Measurements from ENCODE around the gene ZWILCH. TPM values are rescaled to one million over a fixed set of nuclear protein-coding genes. Genes with fewer than 3 reads are reported as not detected.

ZWILCH gene
- total RNA-seq, 4 donors from 2014 or later, result 4.7 to 8.9 (median 5.1) TPM

DNA sequence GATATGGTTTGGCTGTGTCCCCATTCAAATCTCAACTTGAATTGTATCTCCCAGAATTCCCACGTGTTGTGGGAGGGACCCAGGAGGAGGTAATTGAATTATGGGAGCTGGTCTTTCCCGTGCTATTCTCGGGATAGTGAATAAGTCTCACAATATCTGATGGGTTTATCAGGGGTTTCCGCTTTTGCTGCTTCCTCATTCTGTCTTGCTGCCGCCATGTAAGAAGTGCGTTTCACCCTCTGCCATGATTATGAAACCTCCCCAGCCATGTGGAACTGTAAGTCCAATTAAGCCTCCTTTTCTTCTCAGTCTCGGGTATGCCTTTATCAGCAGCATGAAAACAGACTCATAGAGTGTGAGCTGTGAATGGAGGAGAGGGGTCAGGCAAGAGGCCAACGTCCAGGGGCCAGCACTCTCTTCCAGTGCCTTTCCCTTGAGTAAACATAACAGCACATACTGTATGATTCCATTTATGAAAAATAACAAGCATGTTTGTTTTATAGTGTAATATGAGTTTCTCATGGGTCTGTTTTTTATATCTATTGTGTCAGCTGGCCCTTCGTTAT is 76.9 kb downstream of the ZWILCH start:
- H3K4me3 ChIP-seq, result no peak overlapping the region
- no peak for DNase-seq (ENCODE audit: low spot score in 2 of 2)
- 86% methylated on average over 9 of the region's 9 CpGs for WGBS
- H3K9me3 ChIP-seq, result no peaks in the 10 kb centered on the region
- no peaks in the 10 kb centered on the region for H3K36me3 ChIP-seq
- TF ChIP-seq POLR2AphosphoS5 (IDR thresholded peaks at IDR 0.05) (no peak), EP300 (IDR thresholded peaks at IDR 0.05) (no peak), POLR2A (IDR thresholded peaks at IDR 0.05) (no peak)
- TF ChIP-seq, protein P1, sequence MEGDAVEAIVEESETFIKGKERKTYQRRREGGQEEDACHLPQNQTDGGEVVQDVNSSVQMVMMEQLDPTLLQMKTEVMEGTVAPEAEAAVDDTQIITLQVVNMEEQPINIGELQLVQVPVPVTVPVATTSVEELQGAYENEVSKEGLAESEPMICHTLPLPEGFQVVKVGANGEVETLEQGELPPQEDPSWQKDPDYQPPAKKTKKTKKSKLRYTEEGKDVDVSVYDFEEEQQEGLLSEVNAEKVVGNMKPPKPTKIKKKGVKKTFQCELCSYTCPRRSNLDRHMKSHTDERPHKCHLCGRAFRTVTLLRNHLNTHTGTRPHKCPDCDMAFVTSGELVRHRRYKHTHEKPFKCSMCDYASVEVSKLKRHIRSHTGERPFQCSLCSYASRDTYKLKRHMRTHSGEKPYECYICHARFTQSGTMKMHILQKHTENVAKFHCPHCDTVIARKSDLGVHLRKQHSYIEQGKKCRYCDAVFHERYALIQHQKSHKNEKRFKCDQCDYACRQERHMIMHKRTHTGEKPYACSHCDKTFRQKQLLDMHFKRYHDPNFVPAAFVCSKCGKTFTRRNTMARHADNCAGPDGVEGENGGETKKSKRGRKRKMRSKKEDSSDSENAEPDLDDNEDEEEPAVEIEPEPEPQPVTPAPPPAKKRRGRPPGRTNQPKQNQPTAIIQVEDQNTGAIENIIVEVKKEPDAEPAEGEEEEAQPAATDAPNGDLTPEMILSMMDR (IDR thresholded peaks at IDR 0.05), result no peak
- H3K4me1 ChIP-seq, result no peaks in the 10 kb centered on the region
- peaks cover 8% of the 10 kb centered on the region for H3K27me3 ChIP-seq
- no peak overlapping the region for H3K27ac ChIP-seq

DNA sequence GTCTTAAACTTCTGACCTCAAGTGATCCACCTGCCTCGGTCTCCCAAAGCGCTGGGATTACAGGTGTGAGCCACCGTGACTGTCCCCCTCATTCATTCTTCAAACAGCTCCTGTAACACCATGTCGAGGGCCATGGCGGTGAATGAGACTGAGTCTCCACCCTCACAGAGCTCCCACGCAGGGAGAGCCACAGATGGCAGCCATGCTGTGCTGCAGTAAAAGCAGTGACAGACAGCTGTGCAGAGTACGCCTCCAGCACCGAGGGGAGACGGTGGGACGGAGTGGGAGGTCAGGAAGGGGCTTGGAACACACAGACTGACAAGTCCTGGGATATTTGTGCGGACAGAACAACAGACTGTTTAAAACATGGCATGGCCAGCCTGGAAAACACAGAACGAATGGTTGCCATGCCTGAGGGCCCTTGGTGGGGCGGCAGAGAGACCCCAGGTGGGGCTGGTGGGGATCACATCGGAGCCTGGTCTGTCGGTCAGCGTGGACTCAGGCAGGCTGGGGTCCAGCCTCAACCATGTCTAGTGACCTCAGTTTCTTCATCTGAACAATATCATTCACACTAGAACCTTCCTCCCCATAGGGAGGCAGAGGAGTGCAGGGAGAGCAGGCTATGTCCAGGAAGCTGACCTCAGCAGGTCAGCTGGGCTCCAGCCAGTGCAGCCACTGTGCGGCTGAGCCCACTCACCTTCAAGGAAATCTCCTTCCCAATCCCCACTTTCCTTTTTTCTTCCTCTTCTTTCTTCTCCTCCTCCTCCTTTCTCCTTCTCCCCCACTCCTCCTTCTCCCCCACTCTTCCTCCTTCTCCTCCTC is 81.2 kb downstream of the ZWILCH start:
- no peaks in the 10 kb centered on the region for H3K4me1 ChIP-seq
- no peaks in the 10 kb centered on the region for H3K36me3 ChIP-seq
- no peak for TF ChIP-seq POLR2A (IDR thresholded peaks at IDR 0.05)
- no peak for TF ChIP-seq EP300 (IDR thresholded peaks at IDR 0.05)
- TF ChIP-seq, protein P1 (IDR thresholded peaks at IDR 0.05), result no peak
- no peak for TF ChIP-seq POLR2AphosphoS5 (IDR thresholded peaks at IDR 0.05)
- WGBS, result 51% methylated on average over 17 of the region's 17 CpGs
- H3K9me3 ChIP-seq, result no peaks in the 10 kb centered on the region
- DNase-seq (ENCODE audit: low spot score in 2 of 2), result no peak
- H3K4me3 ChIP-seq, result no peak overlapping the region
- no peak overlapping the region for H3K27ac ChIP-seq
- peaks cover 8% of the 10 kb centered on the region for H3K27me3 ChIP-seq

DNA sequence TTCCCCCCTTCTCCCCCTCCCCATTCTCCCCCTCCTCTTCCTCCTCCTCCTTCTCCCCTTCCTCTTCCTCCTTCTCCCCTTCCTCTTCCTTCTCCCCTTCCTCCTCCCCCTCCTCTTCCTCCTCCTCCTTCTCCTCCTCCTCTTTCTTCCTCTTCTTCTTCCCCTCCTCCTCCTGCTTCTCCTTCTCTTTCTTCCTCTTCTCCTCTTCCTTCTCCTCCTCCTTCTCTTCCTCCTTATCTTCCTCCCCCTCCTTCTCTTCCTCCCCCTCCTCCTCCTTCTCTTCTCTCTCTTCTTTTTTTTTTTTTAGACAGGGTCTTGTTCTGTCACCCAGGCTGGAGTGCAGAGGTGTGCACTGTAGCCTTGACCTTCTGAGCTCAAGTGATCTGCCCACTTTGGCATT is 81.9 kb downstream of the ZWILCH start:
- Histone ChIP-seq H3K27me3 (peaks cover 8% of the 10 kb centered on the region), H3K4me1 (no peaks in the 10 kb centered on the region), H3K36me3 (no peaks in the 10 kb centered on the region), H3K9me3 (no peaks in the 10 kb centered on the region), H3K27ac (no peak overlapping the region), H3K4me3 (no peak overlapping the region)
- no peak for DNase-seq (ENCODE audit: low spot score in 2 of 2)
- TF ChIP-seq EP300 (IDR thresholded peaks at IDR 0.05) (no peak), POLR2AphosphoS5 (IDR thresholded peaks at IDR 0.05) (no peak), POLR2A (IDR thresholded peaks at IDR 0.05) (no peak)
- TF ChIP-seq, protein P1 (IDR thresholded peaks at IDR 0.05), result no peak

DNA sequence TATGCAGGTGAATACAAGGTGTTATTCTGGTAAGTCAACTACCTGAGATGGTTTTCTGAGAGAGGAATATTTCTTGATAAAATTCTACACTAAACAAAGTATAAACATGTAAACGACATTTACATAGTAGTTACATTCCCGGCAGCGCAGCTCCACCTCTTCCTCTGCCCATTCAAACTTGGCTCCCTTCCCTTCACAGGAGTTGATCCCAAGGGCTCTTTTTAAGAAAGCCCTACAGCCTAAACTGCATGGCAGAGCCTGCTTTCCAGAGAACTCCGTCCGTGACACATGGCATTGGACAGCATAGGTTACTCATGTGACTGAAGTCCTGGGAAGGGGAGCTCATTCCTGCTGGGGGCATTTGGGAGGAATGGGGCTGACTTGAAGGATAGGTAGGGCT is 82.6 kb downstream of the ZWILCH start:
- H3K36me3 ChIP-seq, result no peaks in the 10 kb centered on the region
- no peaks in the 10 kb centered on the region for H3K4me1 ChIP-seq
- 45% methylated on average over 5 of the region's 5 CpGs for WGBS
- H3K27ac ChIP-seq, result no peak overlapping the region
- DNase-seq (ENCODE audit: low spot score in 2 of 2), result no peak
- H3K27me3 ChIP-seq, result peaks cover 8% of the 10 kb centered on the region
- no peak overlapping the region for H3K4me3 ChIP-seq
- no peaks in the 10 kb centered on the region for H3K9me3 ChIP-seq
- no peak for TF ChIP-seq POLR2A (IDR thresholded peaks at IDR 0.05)
- no peak for TF ChIP-seq POLR2AphosphoS5 (IDR thresholded peaks at IDR 0.05)
- TF ChIP-seq EP300 (IDR thresholded peaks at IDR 0.05), result no peak
- TF ChIP-seq, protein P1 (IDR thresholded peaks at IDR 0.05), result no peak

DNA sequence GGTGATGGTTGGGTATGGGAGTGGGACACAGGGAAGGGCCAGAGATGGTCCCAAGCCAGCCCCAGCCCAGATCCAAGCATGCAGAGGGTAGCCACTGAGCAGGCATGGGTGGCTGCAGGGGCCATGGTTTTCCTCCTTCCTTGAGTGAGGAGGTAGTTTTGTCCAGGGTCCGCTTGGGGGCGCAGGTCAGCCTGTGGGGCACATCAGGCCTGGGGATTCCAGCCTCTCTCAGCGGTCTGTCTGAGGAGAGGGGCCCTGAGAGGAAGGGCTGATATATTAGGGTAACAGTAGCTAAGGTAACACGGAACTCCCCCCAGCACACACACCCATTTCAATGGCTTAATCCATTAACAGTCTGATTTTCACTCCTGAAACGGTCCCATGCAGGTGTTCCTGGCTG is 83.4 kb downstream of the ZWILCH start:
- no peaks in the 10 kb centered on the region for H3K36me3 ChIP-seq
- TF ChIP-seq EP300 (IDR thresholded peaks at IDR 0.05) (no peak), POLR2AphosphoS5 (IDR thresholded peaks at IDR 0.05) (no peak), POLR2A (IDR thresholded peaks at IDR 0.05) (no peak)
- TF ChIP-seq, protein P1 (IDR thresholded peaks at IDR 0.05), result no peak
- no peak overlapping the region for H3K27ac ChIP-seq
- no peak overlapping the region for H3K4me3 ChIP-seq
- peaks cover 8% of the 10 kb centered on the region for H3K27me3 ChIP-seq
- no peaks in the 10 kb centered on the region for H3K9me3 ChIP-seq
- no peaks in the 10 kb centered on the region for H3K4me1 ChIP-seq
- WGBS, result 42% methylated on average over 4 of the region's 5 CpGs
- DNase-seq (ENCODE audit: low spot score in 2 of 2), result no peak
